ENCODE data around the gene SIL1.

The SIL1 gene

GRCh38 chr5:138898742-138899141 is 299.4 kb downstream of the SIL1 start:
- TF ChIP-seq POLR2AphosphoS5 (IDR thresholded peaks at IDR 0.05; ENCODE audit: low read depth, low read length) (no peak), TAF1 (IDR thresholded peaks at IDR 0.05; ENCODE audit: borderline replicate concordance, low read depth, low read length) (no peak), POLR2A (IDR thresholded peaks at IDR 0.05; ENCODE audit: low read depth, low read length) (no peak)
- FAIRE-seq (no peak), DNase-seq (ENCODE audit: insufficient read length) (no peak)

- TF ChIP-seq POLR2A (IDR thresholded peaks at IDR 0.05; ENCODE audit: low read depth, low read length) (no peak), TAF1 (IDR thresholded peaks at IDR 0.05; ENCODE audit: borderline replicate concordance, low read depth, low read length) (no peak), POLR2AphosphoS5 (IDR thresholded peaks at IDR 0.05; ENCODE audit: low read depth, low read length) (no peak)
These were observed 299.9 kb downstream of the SIL1 start for GRCh38 chr5:138898299-138898698.

More at GRCh38 chr5:138898299-138898698, 299.9 kb downstream of the SIL1 start:
- FAIRE-seq (no peak), DNase-seq (ENCODE audit: insufficient read length) (no peak)
